ENCODE results near the gene MAP3K3. TPM values are rescaled to one million over a fixed set of nuclear protein-coding genes. Genes with fewer than 3 reads are reported as not detected.

The MAP3K3 gene
- total and polyA plus RNA-seq, 2 experiments from 2014 or later: 6.1 to 24.6 TPM

DNA sequence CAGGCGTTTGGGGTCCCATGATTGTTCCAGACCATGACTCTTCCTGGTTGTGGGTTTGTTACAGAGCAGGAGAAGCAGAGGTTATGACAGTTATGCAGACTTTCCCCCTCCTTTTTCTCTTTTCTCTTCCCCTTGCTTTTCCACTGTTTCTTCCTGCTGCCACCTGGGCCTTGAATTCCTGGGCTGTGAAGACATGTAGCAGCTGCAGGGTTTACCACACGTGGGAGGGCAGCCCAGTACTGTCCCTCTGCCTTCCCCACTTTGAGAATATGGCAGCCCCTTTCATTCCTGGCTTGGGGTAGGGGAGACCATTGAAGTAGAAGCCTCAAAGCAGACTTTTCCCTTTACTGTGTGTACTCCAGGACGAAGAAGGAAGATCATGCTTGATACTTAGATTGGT is 29.4 kb upstream of the MAP3K3 start (continued):
- TF ChIP-seq, protein P1, sequence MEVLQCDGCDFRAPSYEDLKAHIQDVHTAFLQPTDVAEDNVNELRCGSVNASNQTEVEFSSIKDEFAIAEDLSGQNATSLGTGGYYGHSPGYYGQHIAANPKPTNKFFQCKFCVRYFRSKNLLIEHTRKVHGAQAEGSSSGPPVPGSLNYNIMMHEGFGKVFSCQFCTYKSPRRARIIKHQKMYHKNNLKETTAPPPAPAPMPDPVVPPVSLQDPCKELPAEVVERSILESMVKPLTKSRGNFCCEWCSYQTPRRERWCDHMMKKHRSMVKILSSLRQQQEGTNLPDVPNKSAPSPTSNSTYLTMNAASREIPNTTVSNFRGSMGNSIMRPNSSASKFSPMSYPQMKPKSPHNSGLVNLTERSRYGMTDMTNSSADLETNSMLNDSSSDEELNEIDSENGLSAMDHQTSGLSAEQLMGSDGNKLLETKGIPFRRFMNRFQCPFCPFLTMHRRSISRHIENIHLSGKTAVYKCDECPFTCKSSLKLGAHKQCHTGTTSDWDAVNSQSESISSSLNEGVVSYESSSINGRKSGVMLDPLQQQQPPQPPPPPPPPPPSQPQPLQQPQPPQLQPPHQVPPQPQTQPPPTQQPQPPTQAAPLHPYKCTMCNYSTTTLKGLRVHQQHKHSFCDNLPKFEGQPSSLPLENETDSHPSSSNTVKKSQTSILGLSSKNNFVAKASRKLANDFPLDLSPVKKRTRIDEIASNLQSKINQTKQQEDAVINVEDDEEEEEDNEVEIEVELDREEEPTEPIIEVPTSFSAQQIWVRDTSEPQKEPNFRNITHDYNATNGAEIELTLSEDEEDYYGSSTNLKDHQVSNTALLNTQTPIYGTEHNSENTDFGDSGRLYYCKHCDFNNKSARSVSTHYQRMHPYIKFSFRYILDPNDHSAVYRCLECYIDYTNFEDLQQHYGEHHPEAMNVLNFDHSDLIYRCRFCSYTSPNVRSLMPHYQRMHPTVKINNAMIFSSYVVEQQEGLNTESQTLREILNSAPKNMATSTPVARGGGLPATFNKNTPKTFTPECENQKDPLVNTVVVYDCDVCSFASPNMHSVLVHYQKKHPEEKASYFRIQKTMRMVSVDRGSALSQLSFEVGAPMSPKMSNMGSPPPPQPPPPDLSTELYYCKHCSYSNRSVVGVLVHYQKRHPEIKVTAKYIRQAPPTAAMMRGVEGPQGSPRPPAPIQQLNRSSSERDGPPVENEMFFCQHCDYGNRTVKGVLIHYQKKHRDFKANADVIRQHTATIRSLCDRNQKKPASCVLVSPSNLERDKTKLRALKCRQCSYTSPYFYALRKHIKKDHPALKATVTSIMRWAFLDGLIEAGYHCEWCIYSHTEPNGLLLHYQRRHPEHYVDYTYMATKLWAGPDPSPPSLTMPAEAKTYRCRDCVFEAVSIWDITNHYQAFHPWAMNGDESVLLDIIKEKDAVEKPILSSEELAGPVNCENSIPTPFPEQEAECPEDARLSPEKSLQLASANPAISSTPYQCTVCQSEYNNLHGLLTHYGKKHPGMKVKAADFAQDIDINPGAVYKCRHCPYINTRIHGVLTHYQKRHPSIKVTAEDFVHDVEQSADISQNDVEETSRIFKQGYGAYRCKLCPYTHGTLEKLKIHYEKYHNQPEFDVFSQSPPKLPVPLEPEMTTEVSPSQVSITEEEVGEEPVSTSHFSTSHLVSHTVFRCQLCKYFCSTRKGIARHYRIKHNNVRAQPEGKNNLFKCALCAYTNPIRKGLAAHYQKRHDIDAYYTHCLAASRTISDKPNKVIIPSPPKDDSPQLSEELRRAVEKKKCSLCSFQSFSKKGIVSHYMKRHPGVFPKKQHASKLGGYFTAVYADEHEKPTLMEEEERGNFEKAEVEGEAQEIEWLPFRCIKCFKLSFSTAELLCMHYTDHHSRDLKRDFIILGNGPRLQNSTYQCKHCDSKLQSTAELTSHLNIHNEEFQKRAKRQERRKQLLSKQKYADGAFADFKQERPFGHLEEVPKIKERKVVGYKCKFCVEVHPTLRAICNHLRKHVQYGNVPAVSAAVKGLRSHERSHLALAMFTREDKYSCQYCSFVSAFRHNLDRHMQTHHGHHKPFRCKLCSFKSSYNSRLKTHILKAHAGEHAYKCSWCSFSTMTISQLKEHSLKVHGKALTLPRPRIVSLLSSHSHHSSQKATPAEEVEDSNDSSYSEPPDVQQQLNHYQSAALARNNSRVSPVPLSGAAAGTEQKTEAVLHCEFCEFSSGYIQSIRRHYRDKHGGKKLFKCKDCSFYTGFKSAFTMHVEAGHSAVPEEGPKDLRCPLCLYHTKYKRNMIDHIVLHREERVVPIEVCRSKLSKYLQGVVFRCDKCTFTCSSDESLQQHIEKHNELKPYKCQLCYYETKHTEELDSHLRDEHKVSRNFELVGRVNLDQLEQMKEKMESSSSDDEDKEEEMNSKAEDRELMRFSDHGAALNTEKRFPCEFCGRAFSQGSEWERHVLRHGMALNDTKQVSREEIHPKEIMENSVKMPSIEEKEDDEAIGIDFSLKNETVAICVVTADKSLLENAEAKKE (CRISPR knock-in tag; IDR thresholded peaks at IDR 0.05): no peak
- TF ChIP-seq ZNF331 (CRISPR knock-in tag; IDR thresholded peaks at IDR 0.05; ENCODE audit: low read depth) (no peak), ETS1 (IDR thresholded peaks at IDR 0.05) (no peak), EZH2phosphoT487 (IDR thresholded peaks at IDR 0.05; ENCODE audit: unreplicated experiment) (no peak), NANOG (IDR thresholded peaks at IDR 0.05; ENCODE audit: borderline replicate concordance) (no peak), ZNF114 (CRISPR knock-in tag; IDR thresholded peaks at IDR 0.05) (no peak), POLR2AphosphoS5 (IDR thresholded peaks at IDR 0.05; ENCODE audit: low read depth) (no peak), JUNB (IDR thresholded peaks at IDR 0.05; ENCODE audit: unreplicated experiment) (no peak)
- TF ChIP-seq, protein P2, sequence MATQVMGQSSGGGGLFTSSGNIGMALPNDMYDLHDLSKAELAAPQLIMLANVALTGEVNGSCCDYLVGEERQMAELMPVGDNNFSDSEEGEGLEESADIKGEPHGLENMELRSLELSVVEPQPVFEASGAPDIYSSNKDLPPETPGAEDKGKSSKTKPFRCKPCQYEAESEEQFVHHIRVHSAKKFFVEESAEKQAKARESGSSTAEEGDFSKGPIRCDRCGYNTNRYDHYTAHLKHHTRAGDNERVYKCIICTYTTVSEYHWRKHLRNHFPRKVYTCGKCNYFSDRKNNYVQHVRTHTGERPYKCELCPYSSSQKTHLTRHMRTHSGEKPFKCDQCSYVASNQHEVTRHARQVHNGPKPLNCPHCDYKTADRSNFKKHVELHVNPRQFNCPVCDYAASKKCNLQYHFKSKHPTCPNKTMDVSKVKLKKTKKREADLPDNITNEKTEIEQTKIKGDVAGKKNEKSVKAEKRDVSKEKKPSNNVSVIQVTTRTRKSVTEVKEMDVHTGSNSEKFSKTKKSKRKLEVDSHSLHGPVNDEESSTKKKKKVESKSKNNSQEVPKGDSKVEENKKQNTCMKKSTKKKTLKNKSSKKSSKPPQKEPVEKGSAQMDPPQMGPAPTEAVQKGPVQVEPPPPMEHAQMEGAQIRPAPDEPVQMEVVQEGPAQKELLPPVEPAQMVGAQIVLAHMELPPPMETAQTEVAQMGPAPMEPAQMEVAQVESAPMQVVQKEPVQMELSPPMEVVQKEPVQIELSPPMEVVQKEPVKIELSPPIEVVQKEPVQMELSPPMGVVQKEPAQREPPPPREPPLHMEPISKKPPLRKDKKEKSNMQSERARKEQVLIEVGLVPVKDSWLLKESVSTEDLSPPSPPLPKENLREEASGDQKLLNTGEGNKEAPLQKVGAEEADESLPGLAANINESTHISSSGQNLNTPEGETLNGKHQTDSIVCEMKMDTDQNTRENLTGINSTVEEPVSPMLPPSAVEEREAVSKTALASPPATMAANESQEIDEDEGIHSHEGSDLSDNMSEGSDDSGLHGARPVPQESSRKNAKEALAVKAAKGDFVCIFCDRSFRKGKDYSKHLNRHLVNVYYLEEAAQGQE (IDR thresholded peaks at IDR 0.05; ENCODE audit: unreplicated experiment): no peak
